ENCODE measurements around the gene PHYHD1.

The PHYHD1 gene

DNA sequence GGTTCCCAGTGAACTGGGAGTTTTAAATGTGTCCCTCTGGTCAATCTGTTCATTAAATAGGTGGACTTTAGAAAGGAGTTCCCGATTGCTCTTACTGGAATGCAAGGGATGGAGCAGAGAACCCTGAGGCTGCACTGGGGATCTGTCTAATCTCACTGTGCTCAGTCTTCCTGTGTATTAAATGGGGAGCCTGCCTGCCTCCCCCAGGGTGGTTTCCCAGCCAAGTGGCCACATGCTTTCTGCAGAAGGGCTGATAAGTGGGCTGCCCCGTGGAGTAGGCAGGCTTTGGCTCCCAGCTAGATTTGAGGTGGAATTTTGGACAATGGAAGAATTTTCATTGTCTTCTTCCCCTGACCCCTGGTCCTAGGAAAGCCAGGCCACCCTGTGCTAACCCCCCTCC lies 14.0 kb upstream of the PHYHD1 start:
- DNase-seq (ENCODE audit: low read depth) = no peak
- TF ChIP-seq, protein P1, sequence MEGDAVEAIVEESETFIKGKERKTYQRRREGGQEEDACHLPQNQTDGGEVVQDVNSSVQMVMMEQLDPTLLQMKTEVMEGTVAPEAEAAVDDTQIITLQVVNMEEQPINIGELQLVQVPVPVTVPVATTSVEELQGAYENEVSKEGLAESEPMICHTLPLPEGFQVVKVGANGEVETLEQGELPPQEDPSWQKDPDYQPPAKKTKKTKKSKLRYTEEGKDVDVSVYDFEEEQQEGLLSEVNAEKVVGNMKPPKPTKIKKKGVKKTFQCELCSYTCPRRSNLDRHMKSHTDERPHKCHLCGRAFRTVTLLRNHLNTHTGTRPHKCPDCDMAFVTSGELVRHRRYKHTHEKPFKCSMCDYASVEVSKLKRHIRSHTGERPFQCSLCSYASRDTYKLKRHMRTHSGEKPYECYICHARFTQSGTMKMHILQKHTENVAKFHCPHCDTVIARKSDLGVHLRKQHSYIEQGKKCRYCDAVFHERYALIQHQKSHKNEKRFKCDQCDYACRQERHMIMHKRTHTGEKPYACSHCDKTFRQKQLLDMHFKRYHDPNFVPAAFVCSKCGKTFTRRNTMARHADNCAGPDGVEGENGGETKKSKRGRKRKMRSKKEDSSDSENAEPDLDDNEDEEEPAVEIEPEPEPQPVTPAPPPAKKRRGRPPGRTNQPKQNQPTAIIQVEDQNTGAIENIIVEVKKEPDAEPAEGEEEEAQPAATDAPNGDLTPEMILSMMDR (IDR thresholded peaks at IDR 0.05; ENCODE audit: insufficient read depth, low read depth, low read length, missing control alignments) = no peak
- H3K4me3 ChIP-seq (ENCODE audit: low read depth, low read length) = no peak overlapping the region

DNA sequence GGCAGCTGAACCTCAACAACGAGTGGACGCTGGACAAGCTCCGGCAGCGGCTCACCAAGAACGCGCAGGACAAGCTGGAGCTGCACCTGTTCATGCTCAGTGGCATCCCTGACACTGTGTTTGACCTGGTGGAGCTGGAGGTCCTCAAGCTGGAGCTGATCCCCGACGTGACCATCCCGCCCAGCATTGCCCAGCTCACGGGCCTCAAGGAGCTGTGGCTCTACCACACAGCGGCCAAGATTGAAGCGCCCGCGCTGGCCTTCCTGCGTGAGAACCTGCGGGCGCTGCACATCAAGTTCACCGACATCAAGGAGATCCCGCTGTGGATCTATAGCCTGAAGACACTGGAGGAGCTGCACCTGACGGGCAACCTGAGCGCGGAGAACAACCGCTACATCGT lies 12.4 kb upstream of the PHYHD1 start:
- no peak for DNase-seq (ENCODE audit: low read depth)
- no peak overlapping the region for H3K4me3 ChIP-seq (ENCODE audit: low read depth, low read length)
- TF ChIP-seq, protein P1 (IDR thresholded peaks at IDR 0.05; ENCODE audit: insufficient read depth, low read depth, low read length, missing control alignments) = no peak

DNA sequence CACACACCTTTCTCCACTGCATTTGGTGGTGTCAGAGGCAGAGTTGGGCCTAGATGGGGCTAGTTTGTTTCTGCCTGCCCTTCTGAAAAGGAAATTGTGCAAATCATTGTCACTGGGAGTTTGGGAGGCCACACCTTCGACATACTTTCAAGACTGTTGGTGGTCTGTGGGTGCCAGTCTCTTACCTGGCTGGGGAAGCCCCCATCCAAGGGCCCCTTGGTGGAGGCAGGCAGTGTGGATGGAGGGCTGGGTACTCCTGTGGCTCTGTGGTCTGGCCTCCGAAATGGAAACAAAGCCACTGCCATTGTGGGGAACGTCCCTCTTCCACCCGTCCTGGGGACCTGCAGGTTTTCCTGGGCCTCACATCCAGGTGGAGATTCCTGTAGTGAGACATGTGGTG lies 10.9 kb upstream of the PHYHD1 start:
- TF ChIP-seq, protein P1 (IDR thresholded peaks at IDR 0.05; ENCODE audit: insufficient read depth, low read depth, low read length, missing control alignments) = no peak

DNA sequence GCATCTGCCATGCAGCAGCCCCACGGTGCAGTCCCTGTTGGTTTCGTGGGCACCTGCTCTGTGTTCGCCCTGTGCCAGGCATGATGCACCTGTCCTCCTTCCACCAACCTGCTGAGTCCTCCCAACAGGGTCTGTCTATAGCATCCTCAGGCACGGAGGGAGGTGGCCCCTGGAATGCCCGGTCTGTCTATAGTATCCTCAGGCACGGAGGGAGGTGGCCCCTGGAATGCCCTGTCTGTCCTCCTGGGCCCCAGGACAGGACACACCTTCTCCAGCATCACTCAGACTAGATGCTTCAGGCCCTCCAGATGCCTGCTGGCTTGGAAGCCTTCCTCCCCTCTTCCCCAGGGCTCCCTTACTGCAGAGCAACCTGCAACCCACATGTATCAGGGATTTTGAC lies 9.9 kb upstream of the PHYHD1 start:
- no peak overlapping the region for H3K4me3 ChIP-seq (ENCODE audit: low read depth, low read length)
- TF ChIP-seq, protein P1 (IDR thresholded peaks at IDR 0.05; ENCODE audit: insufficient read depth, low read depth, low read length, missing control alignments) = no peak
- DNase-seq (ENCODE audit: low read depth) = no peak

More for the DNA sequence above, 10.9 kb upstream of the PHYHD1 start:
- no peak for DNase-seq (ENCODE audit: low read depth)
- no peak overlapping the region for H3K4me3 ChIP-seq (ENCODE audit: low read depth, low read length)

DNA sequence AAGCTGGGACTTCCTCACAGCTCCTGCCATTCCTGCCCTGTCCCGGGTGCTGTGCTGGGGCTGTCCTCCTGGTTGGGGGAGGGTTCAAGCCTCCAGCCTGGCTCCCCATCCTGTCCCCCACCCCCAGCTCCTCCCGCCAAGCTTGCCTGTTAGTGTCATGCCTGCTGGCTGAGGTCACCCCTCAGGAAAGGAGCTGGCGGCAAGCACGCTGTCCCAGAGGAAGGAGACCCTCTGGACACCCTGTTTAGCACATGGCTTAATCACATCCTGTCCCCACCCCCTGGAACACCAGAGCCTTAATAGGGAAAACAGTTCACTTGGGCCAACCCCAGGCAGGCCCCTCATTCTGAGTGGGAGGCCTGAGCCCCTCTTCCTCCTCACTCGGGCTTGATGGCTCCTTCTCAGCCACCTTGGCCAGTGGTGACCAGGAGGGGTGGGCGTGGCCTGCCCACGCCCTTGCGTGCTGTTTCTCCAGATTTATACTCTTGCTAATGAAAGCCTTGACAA lies 9.2 kb upstream of the PHYHD1 start:
- no peak overlapping the region for H3K4me3 ChIP-seq (ENCODE audit: low read depth, low read length)
- DNase-seq (ENCODE audit: low read depth) = no peak
- TF ChIP-seq, protein P1 (IDR thresholded peaks at IDR 0.05; ENCODE audit: insufficient read depth, low read depth, low read length, missing control alignments) = no peak

DNA sequence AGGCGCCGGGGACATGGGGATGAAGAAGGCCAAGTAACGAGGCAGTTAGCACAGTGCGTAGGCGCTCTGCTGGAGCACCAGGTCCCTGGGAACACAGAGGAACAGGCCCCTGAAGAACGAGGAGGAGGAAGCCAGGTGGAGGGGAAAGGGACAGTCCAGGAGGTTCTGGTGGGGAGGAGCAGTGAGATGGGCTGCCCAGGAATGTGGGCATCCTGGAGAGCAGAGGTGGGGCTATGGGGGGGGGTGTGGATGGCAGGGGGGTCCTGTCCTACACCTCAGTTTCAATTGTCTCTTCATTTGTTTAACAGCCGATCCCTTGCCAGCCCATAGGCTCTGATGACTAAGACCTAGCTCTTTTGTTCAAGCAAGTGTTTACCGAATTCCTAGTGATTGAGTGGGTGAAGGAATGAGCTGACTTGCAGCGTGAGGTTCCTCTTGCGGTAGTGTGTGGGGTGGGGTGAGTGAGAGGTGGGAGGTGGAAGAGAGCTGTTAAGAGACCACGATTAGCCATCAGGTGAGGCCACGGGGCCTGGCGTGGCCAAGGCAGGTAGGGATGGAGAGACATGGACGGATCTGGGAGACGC lies 8.4 kb upstream of the PHYHD1 start:
- H3K4me3 ChIP-seq (ENCODE audit: low read depth, low read length) = no peak overlapping the region
- DNase-seq (ENCODE audit: low read depth) = no peak
- TF ChIP-seq, protein P1 (IDR thresholded peaks at IDR 0.05; ENCODE audit: insufficient read depth, low read depth, low read length, missing control alignments) = no peak
